Right kidney (tissue), 1 donor: Measurements from ENCODE around the gene IL31RA.

Source experiments
- DNase-seq: peaks from one replicate; pipeline ENCODE4 v3.0.0-alpha.2; 2016

Gene IL31RA

DNA sequence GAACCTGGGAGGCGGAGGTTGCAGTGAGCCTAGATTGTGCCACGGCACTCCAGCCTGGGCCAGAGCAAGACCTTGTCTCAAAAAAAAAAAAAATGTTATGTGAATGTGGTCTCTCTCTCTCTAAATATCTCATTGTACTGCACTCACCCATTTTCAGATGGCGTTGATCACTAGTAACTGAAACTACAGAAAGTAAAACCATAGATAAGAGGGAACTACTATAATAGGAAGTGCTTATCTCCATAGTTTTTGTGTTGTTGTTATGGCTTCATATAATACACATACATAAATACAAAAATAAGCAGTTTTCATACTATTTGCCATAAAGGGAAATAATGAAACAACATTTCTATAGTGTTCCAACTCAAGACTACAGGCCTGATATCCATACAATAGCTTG is 9.1 kb downstream of the IL31RA start:
- no peak for DNase-seq

DNA sequence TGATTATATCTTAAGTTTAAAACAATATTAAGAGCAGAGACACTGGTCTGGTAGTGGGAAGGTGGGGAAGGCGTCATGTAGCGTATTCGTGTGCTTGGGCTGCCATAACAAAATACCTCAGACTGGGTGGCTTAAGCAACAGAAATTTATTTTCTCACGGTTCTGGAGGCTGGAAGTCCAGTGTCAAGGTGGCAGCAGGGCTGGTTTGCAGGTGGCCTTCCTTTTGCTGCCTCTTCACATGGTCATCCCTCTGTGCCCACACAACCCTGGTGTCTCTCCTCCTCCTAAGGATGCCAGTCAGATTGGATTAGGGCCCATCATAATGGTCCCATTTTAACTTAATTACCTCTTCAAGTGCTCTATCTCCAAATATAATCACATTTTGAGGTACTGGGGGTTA is 9.6 kb downstream of the IL31RA start:
- no peak for DNase-seq

DNA sequence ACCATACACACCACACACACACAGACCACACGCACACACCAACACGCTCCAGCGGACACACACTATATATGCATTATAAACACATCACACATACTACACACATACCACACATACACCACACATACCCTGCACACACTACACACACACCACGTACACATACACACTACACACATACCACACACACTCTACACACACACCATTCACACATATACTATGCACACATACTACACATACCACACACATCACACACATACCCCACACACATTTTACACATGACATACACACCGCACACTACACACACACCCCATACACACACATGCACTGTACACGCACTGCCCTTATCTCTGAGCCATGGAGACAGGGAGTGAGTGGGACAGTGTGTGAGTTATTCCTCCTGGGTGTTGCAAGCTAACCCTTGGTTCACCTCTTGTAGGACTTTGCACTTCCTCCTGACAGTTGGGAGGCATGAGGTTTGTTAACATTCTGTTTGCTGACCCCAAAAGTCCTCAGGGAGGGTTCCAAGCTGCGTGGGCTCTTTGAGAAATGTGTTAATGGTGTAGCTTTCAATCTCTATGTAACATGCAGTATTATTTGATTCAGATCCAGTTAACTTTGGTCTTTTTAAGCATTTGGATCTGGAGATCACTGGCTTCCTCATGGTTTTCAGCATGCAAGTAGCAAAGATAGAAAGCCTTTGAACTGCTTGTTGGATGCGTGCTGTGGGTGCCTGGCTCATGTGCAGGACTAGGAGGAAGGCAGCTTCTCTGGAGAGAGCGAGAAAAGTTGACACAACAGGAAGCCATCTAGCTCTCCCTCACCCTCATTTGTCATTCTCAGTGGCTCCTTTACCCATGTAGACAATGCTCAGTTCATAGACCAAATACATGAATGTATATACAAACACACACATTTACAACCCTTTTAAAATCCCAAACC is 13.7 kb downstream of the IL31RA start:
- DNase-seq: no peak

DNA sequence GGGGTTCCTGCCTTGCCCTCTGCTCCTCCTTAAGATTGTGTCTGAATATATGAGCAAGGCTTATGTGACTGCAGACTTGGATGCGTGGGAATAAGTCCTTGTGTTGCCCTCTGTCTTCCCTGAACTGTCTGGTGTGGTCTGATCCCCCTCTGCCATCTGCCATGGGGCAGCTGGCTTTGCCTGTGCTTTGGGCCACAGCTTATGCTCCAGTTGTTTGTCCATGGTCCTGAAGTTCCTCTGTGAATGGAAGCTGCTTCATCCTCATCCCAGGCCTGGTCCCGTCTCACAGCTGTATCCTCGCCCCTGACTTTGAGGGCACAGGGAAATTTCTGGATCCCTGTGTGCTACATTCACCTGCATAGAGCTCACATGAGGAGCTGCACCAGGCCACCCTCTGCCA is 14.7 kb downstream of the IL31RA start:
- DNase-seq: no peak

DNA sequence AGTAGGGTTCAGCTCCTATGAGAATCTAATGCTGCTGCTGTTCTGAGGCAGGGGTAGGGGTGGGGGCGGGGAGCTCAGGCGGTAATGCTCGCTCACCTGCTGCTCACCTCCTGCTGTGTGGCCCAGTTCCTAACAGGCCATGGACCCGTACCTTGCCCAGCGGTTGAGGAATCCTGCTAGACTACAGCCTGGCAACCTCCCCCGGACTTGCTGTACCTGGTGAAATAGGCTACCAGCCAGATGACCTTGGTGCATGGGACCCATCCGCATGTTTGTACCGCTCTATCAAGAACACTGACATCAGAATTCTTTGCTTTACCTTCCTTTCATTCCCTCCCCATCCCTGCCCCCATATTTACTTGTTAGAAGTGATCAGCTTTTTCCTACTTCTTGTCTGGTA is 15.3 kb downstream of the IL31RA start:
- DNase-seq: no peak

DNA sequence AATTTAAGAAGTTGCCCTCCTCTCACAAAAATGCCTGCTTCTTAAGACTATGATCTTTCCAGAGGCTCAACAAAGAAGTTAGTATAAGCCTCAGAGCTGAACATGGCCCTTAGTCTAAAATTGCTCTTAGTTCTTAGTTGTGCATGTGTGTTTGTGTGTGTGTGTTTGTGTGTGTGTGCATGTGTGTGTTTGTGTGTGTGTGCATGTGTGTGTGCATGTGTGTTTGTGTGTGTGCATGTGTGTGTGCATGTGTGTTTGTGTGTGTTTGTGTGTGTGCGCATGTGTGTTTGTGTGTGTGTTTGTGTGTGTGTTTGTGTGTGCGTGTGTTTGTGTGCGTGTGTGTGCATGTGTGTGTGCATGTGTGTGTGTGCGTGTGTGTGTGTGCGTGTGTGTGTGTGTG is 15.8 kb downstream of the IL31RA start:
- DNase-seq: no peak

DNA sequence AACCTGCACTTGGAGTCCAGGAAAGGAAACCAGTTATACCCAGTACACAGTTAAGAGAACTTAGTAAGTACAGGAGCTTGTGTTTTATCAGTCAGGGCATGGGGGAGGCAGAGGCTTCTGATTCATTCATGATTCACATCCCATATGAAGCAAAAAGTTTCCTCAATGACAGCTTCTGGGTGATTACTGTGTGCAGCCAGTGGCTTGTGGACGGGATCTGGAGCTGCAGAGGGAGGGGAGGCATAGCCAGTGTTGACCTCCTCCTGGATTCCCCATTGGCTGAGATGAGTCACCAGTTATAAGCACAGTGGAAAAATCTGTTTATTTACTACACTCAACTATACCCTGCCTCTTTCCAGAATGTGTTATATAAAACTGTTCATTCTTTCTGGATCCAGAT is 17.7 kb downstream of the IL31RA start:
- DNase-seq: no peak

DNA sequence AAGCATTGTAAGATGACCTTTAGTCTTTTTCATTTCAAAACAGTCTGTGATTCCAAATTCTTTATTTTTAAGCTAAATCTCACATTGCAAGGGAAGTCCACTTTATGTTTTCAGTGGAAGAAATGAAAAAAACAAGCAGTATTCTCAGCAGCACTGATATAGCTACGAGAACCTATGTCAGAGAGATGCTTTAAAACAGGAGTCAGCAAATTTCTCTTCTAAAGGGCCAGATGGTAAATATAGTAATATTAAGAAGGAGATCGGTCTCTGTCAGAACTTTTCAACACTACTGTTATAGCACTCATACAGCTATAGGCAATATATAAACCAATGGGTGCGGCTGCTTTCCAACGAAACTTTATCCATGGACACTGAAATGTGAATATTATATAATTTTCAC is 18.7 kb downstream of the IL31RA start:
- DNase-seq: no peak

DNA sequence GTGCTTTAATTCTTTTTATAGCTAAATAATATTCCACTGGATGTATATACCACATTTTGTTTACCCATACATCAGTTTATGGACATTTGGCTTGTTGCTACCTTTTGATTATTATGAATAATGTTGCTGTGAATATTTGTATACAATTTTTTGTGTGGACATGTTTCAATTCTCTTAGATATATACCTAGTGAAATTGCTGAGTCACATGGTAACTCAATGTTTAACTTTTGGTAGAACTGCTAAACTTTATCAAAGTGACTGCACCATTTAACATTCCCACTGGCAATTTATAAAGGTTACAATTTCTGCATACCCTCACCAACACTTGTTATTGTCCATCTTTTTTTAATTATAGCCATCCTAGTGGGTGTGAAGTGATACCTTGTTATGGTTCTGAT is 22.1 kb downstream of the IL31RA start:
- no peak for DNase-seq

DNA sequence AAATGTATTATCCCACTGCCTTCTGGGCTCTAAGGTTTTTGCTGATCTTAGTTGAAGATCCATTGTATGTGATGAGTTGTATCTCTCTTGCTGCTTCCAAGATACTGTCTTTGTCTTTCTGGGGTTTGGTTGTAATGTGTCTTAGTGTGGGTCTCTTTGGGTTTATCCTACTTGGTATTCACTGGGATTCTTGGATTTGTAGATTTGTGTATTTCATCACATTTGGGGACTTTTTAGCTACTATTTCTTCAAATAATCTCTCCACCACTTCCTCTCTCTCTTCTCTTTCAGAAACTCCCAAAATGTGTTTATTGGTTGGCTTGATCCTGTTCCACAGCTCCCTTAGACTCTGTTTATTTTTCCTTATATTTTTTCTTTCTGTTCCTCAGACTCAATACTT is 26.5 kb downstream of the IL31RA start:
- DNase-seq: no peak

DNA sequence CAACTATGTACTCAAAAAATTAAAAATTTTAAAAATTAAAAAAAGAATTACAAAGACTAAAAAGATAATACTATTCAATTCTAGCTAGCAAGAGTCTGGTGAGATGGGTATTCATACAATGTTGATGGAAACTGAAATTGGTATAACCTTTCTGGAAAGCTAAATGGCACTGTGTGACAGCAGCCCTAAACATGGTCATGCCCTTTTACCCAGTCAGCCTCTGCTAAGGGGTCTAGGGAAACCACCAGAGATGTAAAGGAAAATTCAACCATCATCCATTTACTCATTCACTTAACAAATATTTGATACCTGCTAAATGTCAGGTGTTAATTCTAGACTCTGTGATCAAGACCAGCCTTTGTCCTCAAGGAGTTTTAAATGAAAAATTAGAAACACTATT is 29.3 kb downstream of the IL31RA start:
- no peak for DNase-seq

DNA sequence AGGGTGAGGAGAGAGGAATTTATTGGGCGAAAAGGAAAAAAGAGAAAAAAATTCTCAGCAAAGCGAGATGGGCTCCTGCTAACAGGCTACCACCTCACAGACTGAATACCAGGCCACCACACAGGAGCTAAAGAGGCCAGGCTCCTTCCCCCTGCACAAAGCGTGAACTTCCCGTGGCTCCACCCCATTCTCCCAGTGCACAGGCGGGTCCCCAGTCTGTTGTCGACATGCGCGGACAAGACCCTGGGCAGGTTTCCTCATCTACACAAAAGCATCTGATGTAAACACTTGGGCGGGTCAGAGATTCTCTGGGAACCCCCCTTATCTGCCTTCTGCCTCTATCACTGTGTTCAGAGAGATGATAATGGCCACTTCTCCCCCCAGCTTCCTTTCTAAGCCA is 34.2 kb downstream of the IL31RA start:
- no peak for DNase-seq

DNA sequence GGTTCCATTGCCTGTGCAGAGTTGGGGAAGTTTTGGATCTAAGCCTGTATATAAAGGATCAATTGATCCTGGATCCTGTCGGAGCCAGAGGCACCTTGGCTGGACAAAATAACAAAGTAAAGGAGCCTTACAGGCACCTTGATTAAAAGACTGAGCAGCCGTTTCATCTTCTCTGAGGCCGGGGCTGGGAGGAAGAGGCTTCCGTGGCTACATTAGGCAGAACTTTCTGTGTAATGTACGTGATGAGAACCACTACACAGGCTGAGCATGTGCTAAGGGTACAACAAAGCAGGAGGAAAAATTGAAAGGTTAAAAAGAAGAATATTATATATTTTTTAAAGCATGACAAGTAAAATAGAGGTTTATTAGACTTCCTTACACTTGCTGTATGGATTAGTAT is 37.0 kb downstream of the IL31RA start:
- no peak for DNase-seq

DNA sequence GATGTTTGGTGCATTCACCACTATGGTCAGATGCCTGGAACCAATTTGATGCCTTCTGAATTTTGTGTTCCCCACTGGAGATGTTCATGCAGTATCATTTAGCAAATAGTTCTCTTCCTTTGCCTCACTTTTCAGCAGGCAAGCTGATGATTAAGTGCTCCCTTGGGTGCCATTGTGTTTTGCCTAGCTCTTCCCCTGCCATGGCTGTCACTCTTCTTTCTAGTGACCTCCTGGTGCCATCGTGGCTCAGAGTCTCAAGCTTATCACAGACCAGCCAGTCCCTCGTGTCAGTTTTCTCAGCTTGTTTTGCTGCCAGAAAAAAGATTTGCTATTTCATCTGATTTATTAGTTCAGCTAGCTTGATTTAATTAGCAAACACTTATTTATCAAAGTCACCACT is 41.3 kb downstream of the IL31RA start:
- no peak for DNase-seq

DNA sequence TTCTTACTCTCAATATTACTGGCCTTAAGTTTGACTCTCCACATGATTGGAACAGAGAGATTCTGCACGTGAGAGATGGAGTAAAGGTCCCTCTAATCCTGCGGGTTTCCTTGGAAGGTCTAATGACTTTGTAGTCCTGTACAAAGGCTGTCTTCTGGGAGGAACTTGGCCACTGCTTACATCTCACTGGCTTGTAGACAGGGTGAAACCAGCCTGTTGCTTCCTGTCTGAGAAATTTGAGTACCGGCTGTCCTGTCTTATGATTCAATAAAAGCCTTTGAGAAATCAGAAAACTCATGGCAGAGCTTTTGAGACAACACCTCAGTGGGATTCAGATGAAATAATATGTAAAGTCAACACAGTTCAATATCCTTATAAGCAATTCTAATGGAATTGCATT is 43.0 kb downstream of the IL31RA start:
- no peak for DNase-seq

DNA sequence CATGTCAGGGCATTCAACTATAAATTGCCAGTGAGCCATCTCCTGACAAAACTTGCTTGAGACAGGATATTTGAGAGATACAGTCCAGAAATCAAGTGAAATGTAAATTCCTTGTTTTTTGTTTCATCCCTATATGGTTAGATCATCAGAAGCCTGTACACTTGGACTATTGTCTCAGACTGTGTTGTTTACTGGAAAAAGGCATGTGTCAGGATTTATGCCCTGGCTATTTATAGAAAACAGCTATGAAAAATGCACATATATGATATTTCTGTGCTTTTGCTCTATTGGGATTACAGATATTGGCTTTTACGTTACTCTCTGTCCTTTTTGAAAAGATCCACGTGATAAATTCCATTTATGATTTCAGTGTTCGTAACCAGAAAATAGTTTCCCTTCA is 44.2 kb downstream of the IL31RA start:
- DNase-seq: no peak

DNA sequence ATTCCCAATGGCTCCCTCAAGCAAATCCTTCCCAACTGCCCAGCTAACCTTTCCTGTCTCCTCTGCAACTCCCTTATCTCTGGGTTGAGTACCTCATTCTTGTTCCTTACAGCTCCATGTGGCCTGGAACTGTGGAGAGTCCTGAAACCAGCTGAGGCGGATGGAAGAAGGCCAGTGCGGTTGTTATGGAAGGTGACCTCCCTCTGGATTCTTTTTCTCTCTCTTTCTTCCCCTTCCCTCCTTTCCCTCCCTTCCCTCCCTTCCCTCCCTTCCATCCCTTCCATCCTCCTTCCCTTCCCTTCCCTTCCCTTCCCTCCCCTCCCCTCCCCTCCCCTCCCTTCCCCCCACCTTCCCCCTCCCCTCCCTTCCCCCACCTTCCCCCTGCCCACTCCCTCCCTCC is 45.1 kb downstream of the IL31RA start:
- no peak for DNase-seq

DNA sequence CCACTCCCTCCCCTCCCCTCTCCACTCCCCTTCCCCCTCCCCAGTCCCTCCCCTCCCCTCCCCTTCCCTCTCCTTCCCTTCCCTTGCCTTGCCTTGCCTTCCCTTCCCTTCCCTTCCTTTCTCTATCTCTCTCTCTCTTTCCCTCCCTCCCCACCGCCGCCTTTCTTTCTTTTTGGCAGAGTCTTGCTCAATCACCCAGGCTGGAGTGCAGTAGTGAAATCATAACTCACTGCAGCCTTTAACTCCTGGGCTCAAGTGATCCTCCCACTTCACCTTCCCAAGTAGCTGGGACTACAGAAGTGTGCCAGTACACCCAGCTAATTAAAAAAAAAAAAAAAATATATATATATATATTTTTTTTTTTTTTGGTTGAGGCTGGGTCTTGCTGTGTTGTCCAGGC is 45.5 kb downstream of the IL31RA start:
- DNase-seq: no peak

DNA sequence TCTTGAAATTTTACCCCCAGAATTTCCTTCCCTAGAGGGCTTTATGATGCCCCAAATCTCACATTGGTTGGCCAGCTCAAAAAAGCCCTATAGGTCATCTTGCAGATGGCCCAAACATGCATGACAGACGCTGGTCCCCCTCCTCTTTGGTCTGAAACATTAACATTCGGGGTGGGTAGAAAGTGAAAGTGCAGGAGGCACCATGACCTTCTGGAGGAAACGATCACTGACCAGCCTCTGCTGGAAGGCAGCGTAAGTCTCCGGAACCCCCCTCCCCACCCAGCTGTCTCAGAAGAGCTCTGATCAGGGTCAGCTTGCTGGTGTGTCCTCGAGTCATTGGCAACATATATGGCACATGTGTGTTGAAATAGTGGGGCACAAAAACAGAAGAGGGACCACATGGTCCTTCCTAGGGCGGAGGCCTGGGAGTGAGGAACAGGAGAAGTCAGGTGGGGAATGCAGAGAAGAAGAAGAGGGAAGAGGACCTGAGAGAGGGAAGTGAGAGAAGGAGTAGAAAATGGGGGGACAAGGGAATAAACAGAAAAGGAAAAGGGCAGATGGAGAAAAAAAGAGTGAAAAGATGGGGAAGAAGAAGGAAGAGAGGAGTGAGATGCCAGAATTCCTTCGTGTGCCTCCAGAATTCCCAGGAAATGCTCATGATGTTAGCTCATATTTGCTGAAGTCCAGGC is 46.2 kb downstream of the IL31RA start:
- no peak for DNase-seq

DNA sequence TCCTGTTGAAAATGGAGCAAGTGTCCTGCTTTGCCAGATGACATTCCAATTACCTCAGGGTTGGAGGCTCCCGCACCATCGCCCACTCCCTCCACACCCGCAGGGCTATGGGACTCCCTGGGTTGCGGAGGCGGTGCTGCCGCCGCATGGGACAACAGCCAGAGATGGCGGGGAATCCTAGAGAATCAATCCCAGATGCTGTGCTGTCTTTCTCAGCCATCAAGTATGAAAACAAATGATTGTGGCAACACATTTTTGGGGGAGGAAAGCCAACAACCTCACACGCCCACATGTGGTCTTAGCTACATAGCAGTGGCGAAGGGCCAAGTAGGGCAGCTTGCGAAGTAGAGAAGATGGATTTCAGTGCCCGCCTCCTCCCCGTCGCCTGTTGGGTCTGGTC is 46.7 kb downstream of the IL31RA start:
- no peak for DNase-seq

DNA sequence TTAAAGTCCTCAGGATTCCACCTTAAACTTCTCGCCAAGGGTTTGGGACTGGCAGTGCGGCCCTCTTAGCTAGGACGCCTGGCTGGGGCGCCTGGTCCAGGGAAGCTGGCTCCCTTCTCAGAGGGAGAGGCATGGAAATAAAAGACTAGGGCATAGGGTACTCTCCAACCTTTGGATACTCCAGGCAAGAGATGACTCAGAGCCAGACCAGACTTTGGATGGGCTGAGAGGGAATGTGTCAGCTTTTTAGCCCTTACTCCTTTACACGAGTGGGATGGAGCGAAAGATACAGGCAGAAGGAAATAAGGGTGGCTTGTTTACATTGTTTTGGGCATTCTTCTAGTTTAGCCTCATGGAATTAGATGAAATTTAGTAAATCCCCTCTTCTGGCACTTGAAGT is 48.2 kb downstream of the IL31RA start:
- DNase-seq: no peak

DNA sequence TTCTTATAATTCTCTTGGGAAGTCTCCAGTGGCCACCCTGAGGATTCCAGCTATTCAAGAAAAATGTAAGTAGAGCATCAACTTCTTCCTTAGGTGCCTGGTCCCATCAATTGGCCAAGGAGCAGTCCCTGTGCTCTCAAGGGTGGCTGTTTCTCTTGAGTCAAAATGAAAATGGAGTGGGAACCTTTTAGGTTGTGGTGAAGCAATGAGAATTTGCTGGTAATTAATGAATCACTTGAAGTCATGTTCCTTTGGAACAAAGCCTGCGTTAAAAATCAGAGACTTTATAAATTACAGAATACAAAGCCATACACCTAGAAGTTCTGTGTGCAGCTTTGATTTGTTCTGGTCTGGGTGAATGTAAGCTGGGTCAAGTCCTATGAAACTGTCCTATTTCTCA is 48.9 kb downstream of the IL31RA start:
- DNase-seq: no peak

DNA sequence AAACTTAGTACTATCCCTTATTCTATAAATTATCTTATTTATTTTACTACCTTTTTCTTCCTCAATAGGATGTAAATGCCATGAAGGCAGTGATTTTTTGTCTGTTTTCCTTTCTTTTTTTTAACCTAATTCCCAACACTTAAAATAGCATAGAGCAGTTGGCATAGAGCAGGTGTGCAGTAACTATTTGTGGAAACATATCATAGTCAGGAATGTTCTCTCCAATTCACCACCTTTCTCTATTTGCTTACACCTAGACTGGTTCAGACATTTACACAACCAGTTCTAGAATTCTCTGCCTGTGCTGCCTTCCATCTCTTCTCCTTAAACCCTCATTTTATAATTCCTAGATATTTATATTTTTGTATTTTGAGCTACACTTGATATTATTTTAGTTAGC is 49.6 kb downstream of the IL31RA start:
- DNase-seq: no peak

DNA sequence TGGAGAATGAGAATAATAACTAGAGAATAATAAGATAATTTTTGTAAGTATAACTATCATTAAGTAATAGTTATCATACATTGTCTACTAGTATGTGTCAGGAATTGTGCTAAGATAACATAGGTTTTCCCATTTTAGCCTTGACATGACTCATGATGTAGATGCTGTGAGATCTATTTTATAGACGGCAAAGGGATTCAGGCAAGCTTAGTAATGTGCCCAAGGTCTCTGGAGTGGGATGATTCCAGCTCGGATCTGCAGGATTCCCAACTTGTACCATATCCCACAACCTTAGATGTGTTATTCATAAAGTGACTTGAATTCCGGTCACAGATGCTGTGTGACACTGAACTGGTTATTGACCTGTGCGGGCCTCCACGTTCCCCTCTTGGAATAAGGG is 51.5 kb downstream of the IL31RA start:
- DNase-seq: no peak
